ENCODE measurements around the gene ANKDD1B. TPM values are rescaled to one million over a fixed set of nuclear protein-coding genes. Genes with fewer than 3 reads are reported as not detected.

Gene ANKDD1B
- total RNA-seq, 4 donors from 2014 or later: 1.1 TPM; not detected in 3

DNA sequence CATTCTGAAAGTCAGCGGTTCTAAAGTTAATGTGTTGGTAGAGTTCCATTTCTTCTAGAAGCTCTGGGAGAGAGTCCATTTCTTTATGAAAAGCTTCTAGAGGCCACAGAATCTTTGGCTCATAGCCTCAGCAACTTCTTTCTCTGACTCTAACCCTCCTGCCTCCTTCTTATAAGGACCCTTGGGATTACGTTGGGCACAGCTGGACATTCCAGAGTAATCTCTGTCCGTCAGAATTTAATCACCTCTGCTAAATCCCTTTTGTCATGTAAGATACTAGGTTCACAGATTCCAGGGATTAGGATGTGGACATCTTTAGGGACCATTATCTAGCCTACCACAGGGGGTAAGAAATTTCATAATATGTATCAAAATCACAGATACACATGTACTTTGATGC, 22.6 kb upstream of the ANKDD1B start:
- in situ Hi-C loops (cut with MboI; ENCODE audit: low sequenced_read_pairs in 4 of 4): no loop called here
- Histone ChIP-seq H3K27ac (no peak overlapping the region), H3K27me3 (no peaks in the 10 kb centered on the region), H3K4me1 (no peaks in the 10 kb centered on the region), H3K36me3 (peaks cover 0 to 34% of the 10 kb centered on the region in 2 donors), H3K9me3 (no peaks in the 10 kb centered on the region), H3K4me3 (no peak overlapping the region)
- DNase-seq (no peak), ATAC-seq (no peak)
- intact Hi-C loops (cut with DNase I; ENCODE audit: low total_unique reads): no loop called here
- TF ChIP-seq POLR2A (IDR thresholded peaks at IDR 0.05): no peak
- TF ChIP-seq, protein P1, sequence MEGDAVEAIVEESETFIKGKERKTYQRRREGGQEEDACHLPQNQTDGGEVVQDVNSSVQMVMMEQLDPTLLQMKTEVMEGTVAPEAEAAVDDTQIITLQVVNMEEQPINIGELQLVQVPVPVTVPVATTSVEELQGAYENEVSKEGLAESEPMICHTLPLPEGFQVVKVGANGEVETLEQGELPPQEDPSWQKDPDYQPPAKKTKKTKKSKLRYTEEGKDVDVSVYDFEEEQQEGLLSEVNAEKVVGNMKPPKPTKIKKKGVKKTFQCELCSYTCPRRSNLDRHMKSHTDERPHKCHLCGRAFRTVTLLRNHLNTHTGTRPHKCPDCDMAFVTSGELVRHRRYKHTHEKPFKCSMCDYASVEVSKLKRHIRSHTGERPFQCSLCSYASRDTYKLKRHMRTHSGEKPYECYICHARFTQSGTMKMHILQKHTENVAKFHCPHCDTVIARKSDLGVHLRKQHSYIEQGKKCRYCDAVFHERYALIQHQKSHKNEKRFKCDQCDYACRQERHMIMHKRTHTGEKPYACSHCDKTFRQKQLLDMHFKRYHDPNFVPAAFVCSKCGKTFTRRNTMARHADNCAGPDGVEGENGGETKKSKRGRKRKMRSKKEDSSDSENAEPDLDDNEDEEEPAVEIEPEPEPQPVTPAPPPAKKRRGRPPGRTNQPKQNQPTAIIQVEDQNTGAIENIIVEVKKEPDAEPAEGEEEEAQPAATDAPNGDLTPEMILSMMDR (IDR thresholded peaks at IDR 0.05 in 4 of 5, conservative IDR thresholded peaks at IDR 0.05 in 1 of 5): no peak

DNA sequence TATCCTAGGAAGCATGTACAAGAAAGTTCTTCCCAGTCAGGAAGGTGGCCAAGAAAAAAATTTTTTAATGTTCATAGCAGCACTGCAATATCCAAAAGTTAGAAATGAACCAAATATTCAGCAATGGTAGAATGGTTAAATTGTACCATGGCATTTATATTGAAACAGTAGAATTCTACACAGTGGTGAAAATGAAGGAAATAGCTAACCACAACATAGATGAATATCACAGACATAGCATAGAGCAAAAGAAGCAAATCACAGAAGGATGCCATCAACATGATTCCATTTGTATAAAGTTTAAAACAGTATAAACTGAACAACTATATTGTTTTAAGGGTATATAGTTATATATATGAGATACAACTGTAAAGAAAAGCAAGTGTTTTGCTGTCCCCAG, 10.7 kb upstream of the ANKDD1B start:
- H3K9me3 ChIP-seq: no peaks in the 10 kb centered on the region
- no peaks in the 10 kb centered on the region for H3K27me3 ChIP-seq
- no peak for DNase-seq
- no peak overlapping the region for H3K27ac ChIP-seq
- peaks cover 0 to 11% of the 10 kb centered on the region in 2 donors for H3K36me3 ChIP-seq
- in situ Hi-C loops (cut with MboI; ENCODE audit: low sequenced_read_pairs in 4 of 4): no loop called here
- ATAC-seq: no peak
- TF ChIP-seq, protein P1 (IDR thresholded peaks at IDR 0.05 in 4 of 5, conservative IDR thresholded peaks at IDR 0.05 in 1 of 5): no peak
- no peak for TF ChIP-seq POLR2A (IDR thresholded peaks at IDR 0.05)
- H3K4me1 ChIP-seq: no peaks in the 10 kb centered on the region
- no peak overlapping the region for H3K4me3 ChIP-seq
- intact Hi-C loops (cut with DNase I; ENCODE audit: low total_unique reads): no loop called here

GRCh38 chr5:75601567-75601966, 9.7 kb upstream of the ANKDD1B start:
- Histone ChIP-seq H3K27ac (no peak overlapping the region), H3K4me1 (no peaks in the 10 kb centered on the region), H3K36me3 (peaks cover 0 to 11% of the 10 kb centered on the region in 2 donors), H3K4me3 (no peak overlapping the region), H3K27me3 (no peaks in the 10 kb centered on the region), H3K9me3 (no peaks in the 10 kb centered on the region)
- no peak for TF ChIP-seq POLR2A (IDR thresholded peaks at IDR 0.05)
- TF ChIP-seq, protein P1 (IDR thresholded peaks at IDR 0.05 in 4 of 5, conservative IDR thresholded peaks at IDR 0.05 in 1 of 5): no peak
- ATAC-seq (no peak), DNase-seq (no peak)
- intact Hi-C loops (cut with DNase I; ENCODE audit: low total_unique reads) (no loop called here), in situ Hi-C loops (cut with MboI; ENCODE audit: low sequenced_read_pairs in 4 of 4) (no loop called here)

GRCh38 chr5:75601996-75602395, 9.3 kb upstream of the ANKDD1B start:
- DNase-seq (no peak), ATAC-seq (no peak)
- Histone ChIP-seq H3K4me1 (no peaks in the 10 kb centered on the region), H3K4me3 (no peak overlapping the region), H3K36me3 (peaks cover 0 to 11% of the 10 kb centered on the region in 2 donors), H3K27me3 (no peaks in the 10 kb centered on the region), H3K27ac (no peak overlapping the region), H3K9me3 (no peaks in the 10 kb centered on the region)
- no peak for TF ChIP-seq POLR2A (IDR thresholded peaks at IDR 0.05)
- TF ChIP-seq, protein P1 (IDR thresholded peaks at IDR 0.05 in 4 of 5, conservative IDR thresholded peaks at IDR 0.05 in 1 of 5): no peak
- intact Hi-C loops (cut with DNase I; ENCODE audit: low total_unique reads): no loop called here
- in situ Hi-C loops (cut with MboI; ENCODE audit: low sequenced_read_pairs in 4 of 4): no loop called here

GRCh38 chr5:75603371-75603770, 7.9 kb upstream of the ANKDD1B start:
- in situ Hi-C loops (cut with MboI; ENCODE audit: low sequenced_read_pairs in 4 of 4): no loop called here
- no peaks in the 10 kb centered on the region for H3K27me3 ChIP-seq
- no peak for ATAC-seq
- peaks cover 0 to 11% of the 10 kb centered on the region in 2 donors for H3K36me3 ChIP-seq
- no peak overlapping the region for H3K4me3 ChIP-seq
- intact Hi-C loops (cut with DNase I; ENCODE audit: low total_unique reads): no loop called here
- H3K27ac ChIP-seq: no peak overlapping the region
- no peaks in the 10 kb centered on the region for H3K4me1 ChIP-seq
- H3K9me3 ChIP-seq: no peaks in the 10 kb centered on the region
- DNase-seq: no peak
- TF ChIP-seq, protein P1 (IDR thresholded peaks at IDR 0.05 in 4 of 5, conservative IDR thresholded peaks at IDR 0.05 in 1 of 5): no peak

All from gastrocnemius medialis (tissue), 4 donors.